ENCODE measurements around the gene NPR3. TPM values are rescaled to one million over a fixed set of nuclear protein-coding genes. Genes with fewer than 3 reads are reported as not detected.

Gene NPR3
- total RNA-seq, 1 experiment from 2014 or later: 0.11 TPM

DNA sequence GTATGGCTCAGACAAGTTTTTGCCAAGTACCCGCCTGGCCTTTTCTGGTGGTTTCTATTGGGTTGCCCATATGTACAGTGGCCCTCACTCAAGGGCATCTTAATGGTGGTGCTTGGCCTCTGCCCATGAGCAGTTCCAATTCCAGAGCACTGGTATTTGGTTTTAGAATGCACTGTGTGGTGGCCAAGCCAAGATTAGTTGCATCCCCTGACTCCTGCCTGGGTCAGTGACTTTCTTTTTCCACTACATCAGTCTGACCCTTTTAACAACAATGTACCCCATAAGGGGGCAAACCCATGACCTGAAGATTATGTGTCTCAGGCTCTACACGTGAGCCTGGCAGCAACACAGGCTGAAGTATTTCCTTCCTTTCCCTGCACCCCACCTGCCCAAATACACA is 34.2 kb downstream of the NPR3 start:
- peaks cover 18% of the 10 kb centered on the region for H3K27me3 Mint-ChIP-seq (ENCODE audit: insufficient read depth, unreplicated experiment)
- no peak for DNase-seq
- Histone ChIP-seq H3K4me3 (ENCODE audit: low read depth, low read length) (no peak overlapping the region), H3K4me1 (no peaks in the 10 kb centered on the region), H3K36me3 (ENCODE audit: control insufficient read depth, insufficient read depth, low read length) (no peaks in the 10 kb centered on the region), H3K9me3 (no peaks in the 10 kb centered on the region), H3K27me3 (replicated peaks; ENCODE audit: control insufficient read depth, insufficient read depth, low read length) (no peaks in the 10 kb centered on the region)
- TF ChIP-seq, protein P1, sequence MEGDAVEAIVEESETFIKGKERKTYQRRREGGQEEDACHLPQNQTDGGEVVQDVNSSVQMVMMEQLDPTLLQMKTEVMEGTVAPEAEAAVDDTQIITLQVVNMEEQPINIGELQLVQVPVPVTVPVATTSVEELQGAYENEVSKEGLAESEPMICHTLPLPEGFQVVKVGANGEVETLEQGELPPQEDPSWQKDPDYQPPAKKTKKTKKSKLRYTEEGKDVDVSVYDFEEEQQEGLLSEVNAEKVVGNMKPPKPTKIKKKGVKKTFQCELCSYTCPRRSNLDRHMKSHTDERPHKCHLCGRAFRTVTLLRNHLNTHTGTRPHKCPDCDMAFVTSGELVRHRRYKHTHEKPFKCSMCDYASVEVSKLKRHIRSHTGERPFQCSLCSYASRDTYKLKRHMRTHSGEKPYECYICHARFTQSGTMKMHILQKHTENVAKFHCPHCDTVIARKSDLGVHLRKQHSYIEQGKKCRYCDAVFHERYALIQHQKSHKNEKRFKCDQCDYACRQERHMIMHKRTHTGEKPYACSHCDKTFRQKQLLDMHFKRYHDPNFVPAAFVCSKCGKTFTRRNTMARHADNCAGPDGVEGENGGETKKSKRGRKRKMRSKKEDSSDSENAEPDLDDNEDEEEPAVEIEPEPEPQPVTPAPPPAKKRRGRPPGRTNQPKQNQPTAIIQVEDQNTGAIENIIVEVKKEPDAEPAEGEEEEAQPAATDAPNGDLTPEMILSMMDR (IDR thresholded peaks at IDR 0.05; ENCODE audit: insufficient read depth in 1 of 2, low read depth in 1 of 2, low read length in 1 of 2, severe bottlenecking in 1 of 2, unreplicated experiment in 1 of 2): no peak
- H3K9me3 Mint-ChIP-seq (ENCODE audit: unreplicated experiment): no peaks in the 10 kb centered on the region
- H3K27ac Mint-ChIP-seq (ENCODE audit: unreplicated experiment): no peak overlapping the region
- no TSS peak for BruUV-seq (replicated peaks)
- POLR2A ChIA-PET: no interaction called here
- CTCF ChIA-PET: no interaction called here
- no peaks in the 10 kb centered on the region for H3K36me3 Mint-ChIP-seq (ENCODE audit: insufficient read depth, unreplicated experiment)
- intact Hi-C loops (cut with micrococcal nuclease; ENCODE audit: unreplicated experiment): no loop called here
- H3K4me3 Mint-ChIP-seq (ENCODE audit: unreplicated experiment): no peak overlapping the region
- H3K4me1 Mint-ChIP-seq (ENCODE audit: low read depth, unreplicated experiment): no peaks in the 10 kb centered on the region

DNA sequence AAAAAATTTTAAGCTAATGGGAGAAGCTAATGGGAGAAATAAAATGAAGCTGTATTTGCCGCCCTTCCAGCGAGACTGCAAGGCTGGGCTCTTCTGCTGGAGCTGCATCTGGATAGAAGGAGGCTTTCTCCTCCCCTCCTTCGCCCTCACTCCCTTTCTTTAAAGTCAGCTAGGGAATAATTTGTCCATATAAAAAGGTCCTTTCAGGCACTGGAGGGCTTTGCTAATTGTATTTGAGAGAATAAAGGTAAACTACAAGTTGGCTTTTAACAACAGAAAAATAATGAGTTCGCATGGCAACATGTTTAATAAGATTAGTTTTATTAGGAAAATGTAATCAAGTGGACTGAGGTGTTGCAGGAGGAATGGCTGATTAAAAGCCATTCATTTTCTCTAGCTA is 41.3 kb downstream of the NPR3 start:
- Mint-ChIP-seq H3K27me3 (ENCODE audit: insufficient read depth, unreplicated experiment) (peaks cover 13% of the 10 kb centered on the region), H3K36me3 (ENCODE audit: insufficient read depth, unreplicated experiment) (no peaks in the 10 kb centered on the region), H3K27ac (ENCODE audit: unreplicated experiment) (no peak overlapping the region), H3K4me1 (ENCODE audit: low read depth, unreplicated experiment) (no peaks in the 10 kb centered on the region), H3K9me3 (ENCODE audit: unreplicated experiment) (no peaks in the 10 kb centered on the region), H3K4me3 (ENCODE audit: unreplicated experiment) (no peak overlapping the region)
- intact Hi-C loops (cut with micrococcal nuclease; ENCODE audit: unreplicated experiment): no loop called here
- no peaks in the 10 kb centered on the region for H3K36me3 ChIP-seq (ENCODE audit: control insufficient read depth, insufficient read depth, low read length)
- TF ChIP-seq, protein P1 (IDR thresholded peaks at IDR 0.05; ENCODE audit: insufficient read depth in 1 of 2, low read depth in 1 of 2, low read length in 1 of 2, severe bottlenecking in 1 of 2, unreplicated experiment in 1 of 2): no peak
- DNase-seq: no peak
- CTCF ChIA-PET: no interaction called here
- H3K9me3 ChIP-seq: no peaks in the 10 kb centered on the region
- H3K4me3 ChIP-seq (ENCODE audit: low read depth, low read length): no peak overlapping the region
- BruUV-seq (replicated peaks): no TSS peak
- POLR2A ChIA-PET: no interaction called here
- no peaks in the 10 kb centered on the region for H3K27me3 ChIP-seq (replicated peaks; ENCODE audit: control insufficient read depth, insufficient read depth, low read length)
- no peaks in the 10 kb centered on the region for H3K4me1 ChIP-seq

DNA sequence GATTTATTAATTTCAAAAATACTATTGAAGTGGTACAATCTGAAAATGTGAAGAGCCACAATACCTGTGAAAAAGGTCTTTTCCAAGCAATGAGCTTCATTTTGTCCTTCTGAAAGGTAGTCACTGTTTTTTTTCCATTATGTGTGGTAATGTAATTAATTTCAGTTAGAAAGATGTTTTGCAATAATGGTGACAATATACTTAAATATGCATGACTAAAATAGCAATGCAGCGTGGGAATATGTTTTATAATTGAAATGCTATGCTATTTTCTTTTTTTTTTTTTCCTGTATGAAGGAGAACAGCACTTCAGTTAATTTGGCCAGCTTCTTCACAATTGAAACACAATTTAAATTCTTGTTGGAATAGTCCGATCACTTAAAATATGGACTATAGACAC is 41.9 kb downstream of the NPR3 start:
- Mint-ChIP-seq H3K36me3 (ENCODE audit: insufficient read depth, unreplicated experiment) (no peaks in the 10 kb centered on the region), H3K4me3 (ENCODE audit: unreplicated experiment) (no peak overlapping the region), H3K27ac (ENCODE audit: unreplicated experiment) (no peak overlapping the region), H3K27me3 (ENCODE audit: insufficient read depth, unreplicated experiment) (peaks cover 10% of the 10 kb centered on the region), H3K4me1 (ENCODE audit: low read depth, unreplicated experiment) (no peaks in the 10 kb centered on the region), H3K9me3 (ENCODE audit: unreplicated experiment) (no peaks in the 10 kb centered on the region)
- Histone ChIP-seq H3K9me3 (no peaks in the 10 kb centered on the region), H3K4me1 (no peaks in the 10 kb centered on the region), H3K36me3 (ENCODE audit: control insufficient read depth, insufficient read depth, low read length) (no peaks in the 10 kb centered on the region), H3K4me3 (ENCODE audit: low read depth, low read length) (no peak overlapping the region), H3K27me3 (replicated peaks; ENCODE audit: control insufficient read depth, insufficient read depth, low read length) (no peaks in the 10 kb centered on the region)
- ChIA-PET CTCF (no interaction called here), POLR2A (no interaction called here)
- DNase-seq: no peak
- TF ChIP-seq, protein P1 (IDR thresholded peaks at IDR 0.05; ENCODE audit: insufficient read depth in 1 of 2, low read depth in 1 of 2, low read length in 1 of 2, severe bottlenecking in 1 of 2, unreplicated experiment in 1 of 2): no peak
- intact Hi-C loops (cut with micrococcal nuclease; ENCODE audit: unreplicated experiment): no loop called here
- BruUV-seq (replicated peaks): no TSS peak

Data from Caco-2 (cell line).